HL-60 (cell line): ENCODE measurements around the gene CTXN3.
"Not testable (repeated sequence)": the region's sequence is repeated elsewhere in the genome, so short reads cannot be mapped to it uniquely, and the experiment has no call there.

Experiments
- DNase-seq, 2 experiments: peaks; one replicate each; pipeline ENCODE4 v3.0.0-alpha.2; 2010 to 2020; ENCODE audit warnings: low read depth in 1 of 2, low spot score in 1 of 2
- H3K27ac ChIP-seq: fragments of 250-450 bp; sonication (Bioruptor Pico); replicated peaks from 2 replicates; pipeline ENCODE4 v1.5.1; 2020; ENCODE audit warnings: mild to moderate bottlenecking, moderate library complexity
- H3K27me3 ChIP-seq: fragments of 250-450 bp; sonication (Bioruptor Pico); 2 replicates; pipeline ENCODE4 v1.5.1; 2021; ENCODE audit warnings: mild to moderate bottlenecking, moderate library complexity; ENCODE audit not compliant: insufficient read depth, poor library complexity, severe bottlenecking
- H3K4me3 ChIP-seq: replicated peaks from 2 replicates; pipeline ENCODE4 v1.5.1; 2011; ENCODE audit warnings: mild to moderate bottlenecking, control low read depth, low read length; ENCODE audit not compliant: insufficient read depth
- GABPA ChIP-seq: IDR thresholded peaks from 2 replicates; pipeline ENCODE4 v1.6.1; 2012; ENCODE audit warnings: low read depth
- POLR2AphosphoS5 ChIP-seq: IDR thresholded peaks from 2 replicates; pipeline ENCODE4 v1.6.1; 2012; ENCODE audit warnings: low read depth
- SPI1 ChIP-seq: IDR thresholded peaks from 2 replicates; pipeline ENCODE4 v1.6.1; 2012; ENCODE audit warnings: low read depth, mild to moderate bottlenecking, borderline replicate concordance
- TF ChIP-seq, protein P1 (sequence below): IDR thresholded peaks from 2 replicates; pipeline ENCODE4 v1.6.1; 2012; ENCODE audit warnings: low read depth; ENCODE audit not compliant: insufficient replicate concordance
- TF ChIP-seq, protein P2 (sequence below): IDR thresholded peaks from one replicate; pipeline ENCODE4 v1.5.1; 2011; ENCODE audit warnings: low read length, control low read depth, inconsistent platforms; ENCODE audit not compliant: insufficient read depth

The CTXN3 gene

DNA sequence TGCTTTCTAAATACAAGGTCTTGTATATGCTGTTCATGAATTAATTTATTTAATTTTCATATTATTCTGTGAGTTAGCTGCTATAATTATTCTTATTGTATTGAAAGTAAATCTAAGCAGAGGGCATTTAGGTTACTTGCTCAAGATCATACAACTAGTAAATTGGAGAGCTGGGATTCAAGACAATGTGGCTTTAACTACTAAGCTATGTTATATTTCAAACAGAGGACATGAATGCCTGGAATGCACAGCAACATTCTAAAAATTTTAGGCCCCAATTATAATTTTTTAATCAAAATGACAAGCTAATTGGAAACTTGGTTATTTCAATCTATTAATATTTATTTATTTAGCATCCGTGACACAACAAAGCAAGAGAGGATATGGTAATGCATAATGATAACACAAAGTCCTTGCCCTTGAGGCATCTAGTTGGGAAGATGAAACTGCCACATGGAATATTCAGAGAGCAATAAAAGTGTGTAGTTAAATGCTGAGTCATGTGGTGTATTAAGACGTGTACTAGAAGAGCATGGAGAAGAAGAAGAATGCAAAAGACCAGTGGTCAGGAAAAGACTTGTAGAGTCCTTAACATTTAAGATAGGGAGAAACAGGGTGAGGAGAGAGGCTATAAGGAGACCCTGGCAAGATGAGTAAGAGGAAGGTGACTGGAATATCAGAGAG lies 24.4 kb downstream of the CTXN3 start:
- DNase-seq: no peak

DNA sequence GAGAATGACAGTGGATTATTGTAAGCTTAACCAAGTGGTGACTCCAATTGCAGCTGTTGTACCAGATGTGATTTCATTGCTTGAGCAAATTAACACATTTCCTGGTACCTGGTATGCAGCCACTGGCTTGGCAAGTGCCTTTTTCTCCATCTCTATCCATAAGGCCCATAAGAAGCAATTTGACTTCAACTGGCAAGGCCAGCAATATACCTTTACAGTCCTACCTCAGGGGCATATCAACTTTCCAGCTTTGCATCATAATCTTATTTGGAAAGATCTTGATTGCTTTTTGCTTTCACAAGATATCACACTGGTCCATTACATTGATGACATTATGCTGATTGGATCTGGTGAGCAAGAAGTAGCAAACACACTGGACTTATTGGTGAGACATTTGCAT lies 28.1 kb downstream of the CTXN3 start:
- not testable (repeated sequence) for H3K27ac ChIP-seq, H3K27me3 ChIP-seq, DNase-seq, H3K4me3 ChIP-seq

More for the DNA sequence above, 24.4 kb downstream of the CTXN3 start:
- Histone ChIP-seq H3K27ac (no peak overlapping the region), H3K27me3 (no peaks in the 10 kb centered on the region), H3K4me3 (no peak overlapping the region)
- TF ChIP-seq POLR2AphosphoS5: no peak

DNA sequence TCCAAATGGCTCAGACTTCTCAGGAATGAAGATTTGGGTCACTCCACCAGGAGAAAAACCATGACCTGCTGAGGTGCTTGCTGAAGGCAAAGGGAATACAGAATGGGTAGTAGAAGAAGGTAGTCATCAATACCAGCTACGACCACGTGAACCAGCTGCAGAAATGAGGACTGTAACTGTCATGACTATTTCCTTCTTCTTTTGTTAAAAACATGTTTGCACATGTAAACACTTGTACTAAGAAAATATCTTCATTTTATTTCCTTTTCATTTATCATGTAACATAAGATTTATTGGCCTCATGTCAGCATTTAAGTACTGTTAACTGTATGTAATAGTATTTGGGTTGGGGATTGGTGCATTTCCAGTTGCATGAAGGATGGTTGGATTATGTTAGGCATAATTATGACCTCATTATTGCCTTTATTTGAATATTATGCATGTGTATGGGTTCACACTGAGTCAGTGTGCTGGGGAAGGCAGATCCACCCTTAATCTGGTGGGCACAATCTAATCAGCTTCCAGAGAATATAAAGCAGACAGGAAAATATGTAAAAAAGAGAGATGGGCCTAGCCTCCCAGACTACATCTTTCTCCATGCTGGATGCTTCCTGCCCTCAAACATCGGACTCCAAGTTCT lies 30.9 kb downstream of the CTXN3 start:
- not testable (repeated sequence) for H3K27ac ChIP-seq, H3K4me3 ChIP-seq, H3K27me3 ChIP-seq, DNase-seq

DNA sequence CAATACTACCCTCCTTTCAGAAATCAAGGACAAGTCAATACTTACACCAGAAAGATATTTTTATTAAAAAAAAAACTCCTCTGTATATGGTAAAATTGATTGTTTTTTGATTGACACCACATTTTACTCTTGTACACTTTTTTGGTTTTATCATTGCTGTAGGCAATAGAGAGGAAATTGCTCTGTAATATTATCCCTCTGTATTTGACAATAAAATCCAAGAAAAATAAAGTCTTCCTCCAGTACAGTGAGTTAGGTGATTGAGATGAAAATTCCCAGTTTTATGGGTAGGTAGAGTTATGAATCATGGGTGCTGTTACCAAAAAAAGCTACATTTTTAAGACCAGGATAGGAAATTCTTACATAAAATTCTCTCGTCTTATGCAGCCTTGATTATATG lies 31.7 kb downstream of the CTXN3 start:
- Histone ChIP-seq H3K27ac (no peak overlapping the region), H3K4me3 (no peak overlapping the region), H3K27me3 (no peaks in the 10 kb centered on the region)
- TF ChIP-seq SPI1: no peak
- TF ChIP-seq, protein P1, sequence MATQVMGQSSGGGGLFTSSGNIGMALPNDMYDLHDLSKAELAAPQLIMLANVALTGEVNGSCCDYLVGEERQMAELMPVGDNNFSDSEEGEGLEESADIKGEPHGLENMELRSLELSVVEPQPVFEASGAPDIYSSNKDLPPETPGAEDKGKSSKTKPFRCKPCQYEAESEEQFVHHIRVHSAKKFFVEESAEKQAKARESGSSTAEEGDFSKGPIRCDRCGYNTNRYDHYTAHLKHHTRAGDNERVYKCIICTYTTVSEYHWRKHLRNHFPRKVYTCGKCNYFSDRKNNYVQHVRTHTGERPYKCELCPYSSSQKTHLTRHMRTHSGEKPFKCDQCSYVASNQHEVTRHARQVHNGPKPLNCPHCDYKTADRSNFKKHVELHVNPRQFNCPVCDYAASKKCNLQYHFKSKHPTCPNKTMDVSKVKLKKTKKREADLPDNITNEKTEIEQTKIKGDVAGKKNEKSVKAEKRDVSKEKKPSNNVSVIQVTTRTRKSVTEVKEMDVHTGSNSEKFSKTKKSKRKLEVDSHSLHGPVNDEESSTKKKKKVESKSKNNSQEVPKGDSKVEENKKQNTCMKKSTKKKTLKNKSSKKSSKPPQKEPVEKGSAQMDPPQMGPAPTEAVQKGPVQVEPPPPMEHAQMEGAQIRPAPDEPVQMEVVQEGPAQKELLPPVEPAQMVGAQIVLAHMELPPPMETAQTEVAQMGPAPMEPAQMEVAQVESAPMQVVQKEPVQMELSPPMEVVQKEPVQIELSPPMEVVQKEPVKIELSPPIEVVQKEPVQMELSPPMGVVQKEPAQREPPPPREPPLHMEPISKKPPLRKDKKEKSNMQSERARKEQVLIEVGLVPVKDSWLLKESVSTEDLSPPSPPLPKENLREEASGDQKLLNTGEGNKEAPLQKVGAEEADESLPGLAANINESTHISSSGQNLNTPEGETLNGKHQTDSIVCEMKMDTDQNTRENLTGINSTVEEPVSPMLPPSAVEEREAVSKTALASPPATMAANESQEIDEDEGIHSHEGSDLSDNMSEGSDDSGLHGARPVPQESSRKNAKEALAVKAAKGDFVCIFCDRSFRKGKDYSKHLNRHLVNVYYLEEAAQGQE: no peak
- DNase-seq: no peak

DNA sequence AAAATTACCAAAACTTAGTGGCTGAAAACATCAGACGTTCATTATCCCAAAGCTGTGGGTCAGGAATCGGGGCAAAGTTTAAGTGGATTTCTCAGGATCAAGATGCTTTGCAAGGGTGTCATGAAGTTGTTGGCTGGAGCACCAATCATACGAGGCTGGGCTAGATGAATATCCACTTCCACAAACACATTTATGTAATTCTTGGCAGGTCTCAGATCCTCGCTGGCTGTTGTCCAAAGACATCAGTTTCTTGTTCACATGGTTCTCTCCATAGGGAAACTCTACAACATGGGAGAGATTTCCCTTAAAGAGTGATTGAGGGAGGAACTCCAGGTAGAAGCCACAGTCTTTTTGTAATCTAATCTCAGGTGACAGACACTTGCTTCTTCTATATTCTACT lies 34.1 kb downstream of the CTXN3 start:
- TF ChIP-seq, protein P2, sequence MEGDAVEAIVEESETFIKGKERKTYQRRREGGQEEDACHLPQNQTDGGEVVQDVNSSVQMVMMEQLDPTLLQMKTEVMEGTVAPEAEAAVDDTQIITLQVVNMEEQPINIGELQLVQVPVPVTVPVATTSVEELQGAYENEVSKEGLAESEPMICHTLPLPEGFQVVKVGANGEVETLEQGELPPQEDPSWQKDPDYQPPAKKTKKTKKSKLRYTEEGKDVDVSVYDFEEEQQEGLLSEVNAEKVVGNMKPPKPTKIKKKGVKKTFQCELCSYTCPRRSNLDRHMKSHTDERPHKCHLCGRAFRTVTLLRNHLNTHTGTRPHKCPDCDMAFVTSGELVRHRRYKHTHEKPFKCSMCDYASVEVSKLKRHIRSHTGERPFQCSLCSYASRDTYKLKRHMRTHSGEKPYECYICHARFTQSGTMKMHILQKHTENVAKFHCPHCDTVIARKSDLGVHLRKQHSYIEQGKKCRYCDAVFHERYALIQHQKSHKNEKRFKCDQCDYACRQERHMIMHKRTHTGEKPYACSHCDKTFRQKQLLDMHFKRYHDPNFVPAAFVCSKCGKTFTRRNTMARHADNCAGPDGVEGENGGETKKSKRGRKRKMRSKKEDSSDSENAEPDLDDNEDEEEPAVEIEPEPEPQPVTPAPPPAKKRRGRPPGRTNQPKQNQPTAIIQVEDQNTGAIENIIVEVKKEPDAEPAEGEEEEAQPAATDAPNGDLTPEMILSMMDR: no peak
- TF ChIP-seq GABPA (no peak), SPI1 (no peak), POLR2AphosphoS5 (no peak)
- TF ChIP-seq, protein P1: no peak
- Histone ChIP-seq H3K27me3 (no peaks in the 10 kb centered on the region), H3K27ac (no peak overlapping the region), H3K4me3 (no peak overlapping the region)
- no peak for DNase-seq

DNA sequence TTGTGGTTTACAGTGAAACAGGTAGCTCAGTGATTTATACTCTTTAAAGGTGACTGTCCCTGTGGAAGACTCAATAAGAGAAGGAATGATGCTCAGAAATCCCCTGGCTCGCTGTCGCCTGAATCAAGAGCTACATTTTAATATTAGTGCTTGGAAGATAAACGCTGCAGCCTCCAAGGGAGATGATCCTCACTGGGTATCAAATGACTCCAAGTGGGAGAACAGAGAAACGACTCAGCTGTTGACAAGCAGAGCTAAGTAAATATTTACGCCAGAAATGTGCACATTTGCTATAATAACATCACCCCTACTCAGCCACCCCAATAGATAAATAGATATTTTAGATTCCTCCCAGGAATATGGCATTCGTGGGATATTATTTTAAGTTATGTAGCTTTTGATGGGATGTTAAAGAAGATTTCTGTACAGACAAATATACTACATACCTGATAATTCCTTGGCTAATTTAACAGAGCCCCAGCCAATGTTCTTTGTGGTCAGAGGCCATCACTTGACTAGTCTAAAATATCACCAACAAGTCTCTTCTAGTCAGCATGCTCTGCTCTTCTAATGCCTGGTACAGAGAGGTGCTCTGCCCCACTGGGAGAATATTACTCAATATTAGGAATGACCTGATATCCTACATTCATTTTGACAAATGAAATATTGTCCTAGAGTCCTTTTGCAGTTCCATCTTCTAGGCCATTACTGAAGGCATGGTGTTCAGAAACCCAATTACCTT lies 36.0 kb downstream of the CTXN3 start:
- TF ChIP-seq, protein P1: no peak
- TF ChIP-seq POLR2AphosphoS5 (no peak), SPI1 (no peak), GABPA (no peak)
- TF ChIP-seq, protein P2: no peak
- Histone ChIP-seq H3K4me3 (no peak overlapping the region), H3K27ac (no peak overlapping the region), H3K27me3 (no peaks in the 10 kb centered on the region)
- DNase-seq: no peak
